HEK293 (cell line): Measurements from ENCODE around the gene ENO3.
A peak's percentile ranks its signal among the peaks of the same experiment; 100 is the strongest.

Source experiments
- CTCF ChIA-PET: fragments of 350-600 bp; formaldehyde crosslinking; extraction: SDS; loops from one replicate; lab custom pipeline; 2021; ENCODE audit warnings: antibody characterized with exemption; lab: Yijun Ruan, JAX
- POLR2A ChIA-PET: fragments of 300-600 bp; formaldehyde crosslinking; extraction: SDS; loops from one replicate; lab custom pipeline; 2020; ENCODE audit warnings: antibody characterized with exemption, inconsistent platforms; lab: Yijun Ruan, JAX
- H3K27ac ChIP-seq: fragments of 200-500 bp; sonication (Bioruptor generic); 2 replicates; pipeline ENCODE4 v1.5.1; 2014; ENCODE audit warnings: low read depth, low read length, control low read depth, inconsistent platforms; ENCODE audit errors: extremely low read depth
- H3K36me3 ChIP-seq, 2 experiments: fragments of 200-500 bp in 1 of 2; sonication (Bioruptor generic) in 1 of 2; 1 replicate in 1 of 2; 2 replicates in 1 of 2; pipeline ENCODE4 v1.5.1; 2014 to 2017; ENCODE audit warnings: inconsistent platforms in 2 of 2, low read length in 2 of 2; ENCODE audit not compliant: control insufficient read depth in 2 of 2, insufficient read depth in 1 of 2
- H3K4me1 ChIP-seq: fragments of 200-500 bp; sonication (Bioruptor generic); 2 replicates; pipeline ENCODE4 v1.5.1; 2014; ENCODE audit warnings: mild to moderate bottlenecking, low read length, inconsistent platforms; ENCODE audit not compliant: control insufficient read depth, insufficient read depth
- H3K4me3 ChIP-seq: 2 replicates; pipeline ENCODE4 v1.5.1; 2011; ENCODE audit warnings: low read depth, mild to moderate bottlenecking, control low read depth, low read length, moderate library complexity
- H3K9me3 ChIP-seq: fragments of 200-500 bp; sonication (Bioruptor generic); 2 replicates; pipeline ENCODE4 v1.5.1; 2014; ENCODE audit warnings: low read depth, low read length, inconsistent platforms; ENCODE audit not compliant: control insufficient read depth, insufficient read depth
- AEBP2 ChIP-seq: fragments of 450-650 bp; formaldehyde crosslinking; IDR thresholded peaks from 2 replicates; pipeline ENCODE4 v1.5.1; 2016; ENCODE audit warnings: missing biosample characterization, missing genetic modification characterization, borderline replicate concordance
- FEZF1 ChIP-seq: fragments of 450-650 bp; formaldehyde crosslinking; IDR thresholded peaks from 2 replicates; pipeline ENCODE4 v1.5.1; 2016; ENCODE audit warnings: missing biosample characterization, missing genetic modification characterization
- KLF16 ChIP-seq: fragments of 450-650 bp; formaldehyde crosslinking; IDR thresholded peaks from 2 replicates; pipeline ENCODE4 v1.5.1; 2017; ENCODE audit warnings: missing biosample characterization, missing genetic modification characterization
- KLF7 ChIP-seq: fragments of 450-650 bp; formaldehyde crosslinking; IDR thresholded peaks from 2 replicates; pipeline ENCODE4 v1.5.1; 2016; ENCODE audit warnings: missing biosample characterization, missing genetic modification characterization, borderline replicate concordance
- PBX3 ChIP-seq: sonication (generic); formaldehyde crosslinking; IDR thresholded peaks from 2 replicates; pipeline ENCODE4 v1.8.1; 2022; ENCODE audit warnings: mild to moderate bottlenecking, moderate library complexity, missing genetic modification reagents
- RBAK ChIP-seq: fragments of 450-650 bp; formaldehyde crosslinking; IDR thresholded peaks from 2 replicates; pipeline ENCODE4 v1.5.1; 2016; ENCODE audit warnings: missing biosample characterization, missing genetic modification characterization
- ZBTB8A ChIP-seq: fragments of 450-650 bp; formaldehyde crosslinking; IDR thresholded peaks from 2 replicates; pipeline ENCODE4 v1.5.1; 2016; ENCODE audit warnings: missing biosample characterization, missing genetic modification characterization
- ZIC2 ChIP-seq: fragments of 450-650 bp; formaldehyde crosslinking; IDR thresholded peaks from 2 replicates; pipeline ENCODE4 v1.5.1; 2016; ENCODE audit warnings: missing biosample characterization, missing genetic modification characterization
- ZNF10 ChIP-seq: fragments of 450-650 bp; formaldehyde crosslinking; IDR thresholded peaks from 2 replicates; pipeline ENCODE4 v1.5.1; 2017; ENCODE audit warnings: missing biosample characterization, missing genetic modification characterization
- ZNF133 ChIP-seq: fragments of 450-650 bp; formaldehyde crosslinking; IDR thresholded peaks from 2 replicates; pipeline ENCODE4 v1.5.1; 2016; ENCODE audit warnings: missing biosample characterization, missing genetic modification characterization
- ZNF174 ChIP-seq: fragments of 450-650 bp; formaldehyde crosslinking; IDR thresholded peaks from 2 replicates; pipeline ENCODE4 v1.5.0; 2017; ENCODE audit warnings: missing biosample characterization, mild to moderate bottlenecking, missing genetic modification characterization
- ZNF18 ChIP-seq: fragments of 450-650 bp; formaldehyde crosslinking; IDR thresholded peaks from 2 replicates; pipeline ENCODE4 v1.5.1; 2016; ENCODE audit warnings: missing biosample characterization, missing genetic modification characterization
- ZNF223 ChIP-seq: fragments of 450-650 bp; formaldehyde crosslinking; IDR thresholded peaks from 2 replicates; pipeline ENCODE4 v1.5.1; 2016; ENCODE audit warnings: missing biosample characterization, missing genetic modification characterization
- ZNF280C ChIP-seq: fragments of 450-650 bp; formaldehyde crosslinking; IDR thresholded peaks from 2 replicates; pipeline ENCODE4 v1.5.1; 2016; ENCODE audit warnings: missing biosample characterization, missing genetic modification characterization
- ZNF280D ChIP-seq: fragments of 450-650 bp; formaldehyde crosslinking; IDR thresholded peaks from 2 replicates; pipeline ENCODE4 v1.5.1; 2016; ENCODE audit warnings: missing biosample characterization, missing genetic modification characterization
- ZNF362 ChIP-seq: fragments of 450-650 bp; formaldehyde crosslinking; IDR thresholded peaks from 2 replicates; pipeline ENCODE4 v1.5.1; 2016; ENCODE audit warnings: missing biosample characterization, missing genetic modification characterization
- ZNF366 ChIP-seq: fragments of 450-650 bp; formaldehyde crosslinking; conservative IDR thresholded peaks from 2 replicates; pipeline ENCODE4 v1.5.1; 2016; ENCODE audit warnings: missing biosample characterization, missing genetic modification characterization
- ZNF37A ChIP-seq: fragments of 450-650 bp; IDR thresholded peaks from 2 replicates; pipeline ENCODE4 v1.5.1; 2018; ENCODE audit warnings: missing biosample characterization, missing genetic modification characterization
- ZNF488 ChIP-seq: fragments of 450-650 bp; formaldehyde crosslinking; IDR thresholded peaks from 2 replicates; pipeline ENCODE4 v1.5.1; 2016; ENCODE audit warnings: missing biosample characterization, missing genetic modification characterization
- ZNF548 ChIP-seq: fragments of 450-650 bp; formaldehyde crosslinking; IDR thresholded peaks from 2 replicates; pipeline ENCODE4 v1.5.1; 2016; ENCODE audit warnings: missing biosample characterization, missing genetic modification characterization
- ZNF549 ChIP-seq: fragments of 450-650 bp; IDR thresholded peaks from 2 replicates; pipeline ENCODE4 v1.5.1; 2018; ENCODE audit warnings: missing biosample characterization, missing genetic modification characterization, mild to moderate bottlenecking, inconsistent platforms, moderate library complexity
- ZNF555 ChIP-seq: fragments of 450-650 bp; formaldehyde crosslinking; conservative IDR thresholded peaks from 2 replicates; pipeline ENCODE4 v1.5.1; 2017; ENCODE audit warnings: missing biosample characterization, mild to moderate bottlenecking, missing genetic modification characterization, inconsistent platforms
- ZNF561 ChIP-seq: fragments of 450-650 bp; IDR thresholded peaks from 2 replicates; pipeline ENCODE4 v1.5.1; 2018; ENCODE audit warnings: missing biosample characterization, missing genetic modification characterization, borderline replicate concordance
- ZNF624 ChIP-seq: fragments of 450-650 bp; formaldehyde crosslinking; IDR thresholded peaks from 2 replicates; pipeline ENCODE4 v1.5.1; 2017; ENCODE audit warnings: missing biosample characterization, missing genetic modification characterization
- ZNF792 ChIP-seq: fragments of 450-650 bp; formaldehyde crosslinking; IDR thresholded peaks from 2 replicates; pipeline ENCODE4 v1.5.1; 2016; ENCODE audit warnings: missing biosample characterization, missing genetic modification characterization
- ZNF830 ChIP-seq: fragments of 450-650 bp; IDR thresholded peaks from 2 replicates; pipeline ENCODE4 v1.5.0; 2018; ENCODE audit warnings: missing biosample characterization, missing genetic modification characterization, low read depth, mild to moderate bottlenecking, moderate library complexity

The ENO3 gene

GRCh38 chr17:4939796-4940554, 10.9 kb upstream of the ENO3 start, which contains the start of the genes RNF167 and SLC25A11:
TSS of gene RNF167 (plus strand) at chr17:4940268. CDS start at chr17:4940910, 642 bp downstream.
TSS of gene SLC25A11 (minus strand) at chr17:4940046. CDS start at chr17:4939910, 136 bp downstream.
- Histone ChIP-seq H3K27ac (peak within 1 kb of the TSS; percentile 93), H3K4me1 (peaks cover 9% of the 10 kb centered on the region), H3K36me3 (peaks cover 42 to 73% of the 10 kb centered on the region in 2 experiments), H3K4me3 (peak within 1 kb of the TSS; percentile 87), H3K9me3 (no peaks in the 10 kb centered on the region)
- CTCF ChIA-PET = interaction anchor here (0.5 to 3.0 kb wide), 15 partner anchors 8 to 1060 kb away, joined by 3 to 20 read pairs (median 3); partner anchors contain the start of genes CHRNE and PFN1
- POLR2A ChIA-PET = interaction anchor here (0.5 to 3.4 kb wide), 29 partner anchors 10 to 896 kb away, joined by 3 to 109 read pairs (median 4); partner anchors contain the start of genes CAMTA2, CHRNE, ENO3 and INCA1
- peak; percentile 98 for TF ChIP-seq ZBTB8A (tag by site-specific recombination)
- TF ChIP-seq ZNF174 (tag by site-specific recombination) = no peak
- TF ChIP-seq ZIC2 (tag by site-specific recombination) = no peak
- TF ChIP-seq ZNF280C (tag by site-specific recombination) = no peak
- no peak for TF ChIP-seq RBAK (tag by site-specific recombination)
- no peak for TF ChIP-seq ZNF362 (tag by site-specific recombination)
- no peak for TF ChIP-seq ZNF488
- TF ChIP-seq KLF16 (tag by site-specific recombination) = peak; percentile 98
- peak; percentile 82 for TF ChIP-seq ZNF10 (tag by site-specific recombination)
- TF ChIP-seq PBX3 (CRISPR knock-in tag) = peak; percentile 82; the same call in 1 of the 2 replicates
- no peak for TF ChIP-seq ZNF18 (tag by site-specific recombination)
- no peak for TF ChIP-seq ZNF133 (tag by site-specific recombination)
- TF ChIP-seq ZNF561 (tag by site-specific recombination) = peak; percentile 82; the same call in 1 of the 2 replicates
- peak; percentile 68; the same call in 1 of the 2 replicates for TF ChIP-seq KLF7 (tag by site-specific recombination)
- no peak for TF ChIP-seq ZNF830
- no peak for TF ChIP-seq ZNF548 (tag by site-specific recombination)
- TF ChIP-seq FEZF1 (tag by site-specific recombination) = no peak
- TF ChIP-seq ZNF624 = no peak
- TF ChIP-seq ZNF366 (tag by site-specific recombination) = peak; percentile 66
- TF ChIP-seq ZNF280D (tag by site-specific recombination) = no peak
- TF ChIP-seq ZNF37A (tag by site-specific recombination) = no peak
- TF ChIP-seq ZNF223 (tag by site-specific recombination) = no peak
- TF ChIP-seq ZNF792 = no peak
- no peak for TF ChIP-seq AEBP2 (tag by site-specific recombination)
- no peak for TF ChIP-seq ZNF549 (tag by site-specific recombination)
- no peak for TF ChIP-seq ZNF555 (tag by site-specific recombination)
